ENCODE measurements around the gene PLEKHF1.

- no peak for TF ChIP-seq REST (IDR thresholded peaks at IDR 0.05; ENCODE audit: low read depth)
- no peak for TF ChIP-seq MAX (IDR thresholded peaks at IDR 0.05)
- no peak for TF ChIP-seq EGR1 (IDR thresholded peaks at IDR 0.05)
Measured at GRCh38 chr19:29663861-29664752, 1.2 kb upstream of the PLEKHF1 start.
